ENCODE results near the gene SCN4A.
"Not testable (repeated sequence)": the region's sequence is repeated elsewhere in the genome, so short reads cannot be mapped to it uniquely, and the experiment has no call there.

Gene SCN4A

DNA sequence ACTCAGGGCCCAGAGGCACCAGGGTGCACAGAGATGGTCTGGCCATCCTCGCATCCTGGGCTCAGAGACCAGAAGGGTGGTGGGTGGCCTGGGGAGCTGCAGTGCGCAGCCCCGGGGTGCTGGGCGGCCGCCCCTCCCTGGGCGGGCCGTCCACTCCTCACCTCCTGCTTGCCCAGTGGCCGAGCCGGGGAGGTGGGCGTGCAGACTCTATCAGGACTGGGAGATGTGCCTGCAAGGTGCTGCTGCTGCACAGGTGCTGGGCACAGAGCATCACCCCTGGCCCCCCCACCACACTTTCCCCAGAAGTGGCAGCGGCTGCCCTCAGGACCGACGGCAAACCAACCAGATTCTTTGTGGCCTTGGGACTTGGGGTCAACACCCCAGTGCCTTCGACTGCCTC, at the start of gene SCN4A:
SCN4A (minus strand) TSS at position 123 of the 400 bp plus-strand sequence; CDS start at position 46, 77 bp downstream.
- DNase-seq (ENCODE audit: low spot score) = no peak

- DNase-seq (ENCODE audit: low spot score) = peak; percentile 27
These were observed 47.5 kb upstream of the SCN4A start, which contains the start of gene ICAM2 for GRCh38 chr17:64020056-64020766. Gene ICAM2 (minus strand): TSS chr17:64020633. CDS start chr17:64006691, 13,942 bp downstream.

DNA sequence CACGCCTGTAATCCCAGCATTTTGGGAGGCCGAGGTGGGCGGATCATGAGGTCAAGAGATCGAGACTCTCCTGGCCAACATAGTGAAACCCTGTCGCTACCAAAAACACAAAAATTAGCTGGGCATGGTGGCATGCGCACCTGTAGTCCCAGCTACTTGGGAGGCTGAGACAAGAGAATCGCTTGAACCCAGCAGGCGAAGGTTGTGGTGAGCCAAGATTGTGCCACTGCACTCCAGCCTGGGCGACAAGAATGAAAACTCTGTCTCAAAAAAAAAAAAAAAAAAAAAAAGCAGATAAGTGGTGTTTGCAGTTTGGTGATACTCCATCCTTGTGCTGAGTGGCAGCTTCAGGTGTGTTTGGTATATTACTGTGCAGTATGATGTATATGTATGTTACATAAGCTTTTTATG, 46.8 kb upstream of the SCN4A start:
- DNase-seq (ENCODE audit: low spot score) = not testable (repeated sequence)

- no peak for DNase-seq (ENCODE audit: low spot score)
These were observed 44.8 kb upstream of the SCN4A start for GRCh38 chr17:64017381-64017980.

DNA sequence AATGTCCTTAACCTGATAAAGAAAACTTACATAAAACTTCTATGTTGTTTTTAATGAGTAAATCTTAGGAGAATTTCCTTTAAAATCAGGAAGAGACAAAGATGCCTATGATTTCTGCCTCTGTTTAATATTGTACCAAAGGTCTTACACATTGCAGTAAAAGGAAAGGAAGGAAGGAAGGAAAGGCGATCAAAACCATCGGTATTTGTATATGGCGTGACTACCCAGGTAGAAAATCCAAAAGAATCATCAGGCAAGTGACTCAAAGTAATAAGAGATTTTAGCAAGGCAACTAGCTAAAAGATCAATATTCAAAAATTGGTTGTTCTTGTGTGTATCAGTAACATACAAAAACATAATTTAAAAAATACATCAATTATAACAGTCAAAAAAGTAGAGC, 44.3 kb upstream of the SCN4A start:
- DNase-seq (ENCODE audit: low spot score) = no peak

GRCh38 chr17:64016231-64016784, 43.6 kb upstream of the SCN4A start:
- DNase-seq (ENCODE audit: low spot score) = no peak

GRCh38 chr17:64015447-64015846, 42.7 kb upstream of the SCN4A start:
- no peak for DNase-seq (ENCODE audit: low spot score)

GRCh38 chr17:64009571-64010402, 37.1 kb upstream of the SCN4A start:
- DNase-seq (ENCODE audit: low spot score) = no peak

- DNase-seq (ENCODE audit: low spot score) = no peak
These were observed 36.1 kb upstream of the SCN4A start for GRCh38 chr17:64008830-64009229.

GRCh38 chr17:64008346-64008745, 35.6 kb upstream of the SCN4A start:
- no peak for DNase-seq (ENCODE audit: low spot score)

DNA sequence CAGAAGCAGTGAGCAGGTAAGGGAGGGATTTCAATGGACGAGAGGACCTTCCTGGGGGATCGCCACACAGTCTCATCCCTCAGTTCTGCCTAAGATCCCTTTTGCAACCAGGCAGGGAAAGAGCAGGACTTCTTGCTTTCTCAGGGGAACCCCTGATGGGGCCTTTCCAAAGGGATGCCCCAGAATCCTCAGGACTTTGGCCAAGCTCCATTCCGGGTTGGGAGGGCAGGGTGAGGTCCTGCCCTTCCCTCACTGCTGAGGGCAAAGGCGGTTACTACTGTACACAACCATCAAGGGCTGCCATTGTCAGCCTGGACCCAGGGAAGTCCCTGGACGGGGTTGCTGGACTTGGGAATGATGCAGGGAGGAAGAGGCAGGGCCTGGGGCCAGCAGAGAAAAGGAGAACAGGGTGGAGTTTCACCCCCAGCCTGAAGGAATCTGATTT, 35.1 kb upstream of the SCN4A start:
- DNase-seq (ENCODE audit: low spot score) = no peak

GRCh38 chr17:64007089-64007837, 34.5 kb upstream of the SCN4A start:
- not testable (repeated sequence) for DNase-seq (ENCODE audit: low spot score)

GRCh38 chr17:64006361-64007088, 33.8 kb upstream of the SCN4A start:
- DNase-seq (ENCODE audit: low spot score) = no peak

DNA sequence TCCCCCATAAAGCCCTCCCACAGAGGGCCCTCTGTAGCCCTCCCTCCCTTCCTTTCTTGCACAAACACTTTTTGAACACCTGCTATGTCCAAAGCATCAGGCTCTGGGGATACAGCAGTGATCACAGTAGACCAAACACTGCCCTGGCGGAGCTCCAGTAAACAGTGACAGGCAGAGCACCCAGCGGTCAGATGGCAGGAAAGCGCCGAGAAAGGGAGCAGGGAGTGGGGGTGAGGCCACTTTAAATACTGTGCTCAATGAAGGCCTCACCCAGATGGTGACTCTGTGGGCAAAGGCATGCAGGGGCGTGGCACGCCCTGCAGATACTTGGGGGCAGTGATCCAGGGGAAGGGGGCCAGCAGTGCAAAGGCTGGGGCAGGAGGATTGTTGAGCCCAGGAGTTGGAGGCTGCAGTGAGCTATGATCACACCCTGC, 33.0 kb upstream of the SCN4A start:
- DNase-seq (ENCODE audit: low spot score) = no peak

DNA sequence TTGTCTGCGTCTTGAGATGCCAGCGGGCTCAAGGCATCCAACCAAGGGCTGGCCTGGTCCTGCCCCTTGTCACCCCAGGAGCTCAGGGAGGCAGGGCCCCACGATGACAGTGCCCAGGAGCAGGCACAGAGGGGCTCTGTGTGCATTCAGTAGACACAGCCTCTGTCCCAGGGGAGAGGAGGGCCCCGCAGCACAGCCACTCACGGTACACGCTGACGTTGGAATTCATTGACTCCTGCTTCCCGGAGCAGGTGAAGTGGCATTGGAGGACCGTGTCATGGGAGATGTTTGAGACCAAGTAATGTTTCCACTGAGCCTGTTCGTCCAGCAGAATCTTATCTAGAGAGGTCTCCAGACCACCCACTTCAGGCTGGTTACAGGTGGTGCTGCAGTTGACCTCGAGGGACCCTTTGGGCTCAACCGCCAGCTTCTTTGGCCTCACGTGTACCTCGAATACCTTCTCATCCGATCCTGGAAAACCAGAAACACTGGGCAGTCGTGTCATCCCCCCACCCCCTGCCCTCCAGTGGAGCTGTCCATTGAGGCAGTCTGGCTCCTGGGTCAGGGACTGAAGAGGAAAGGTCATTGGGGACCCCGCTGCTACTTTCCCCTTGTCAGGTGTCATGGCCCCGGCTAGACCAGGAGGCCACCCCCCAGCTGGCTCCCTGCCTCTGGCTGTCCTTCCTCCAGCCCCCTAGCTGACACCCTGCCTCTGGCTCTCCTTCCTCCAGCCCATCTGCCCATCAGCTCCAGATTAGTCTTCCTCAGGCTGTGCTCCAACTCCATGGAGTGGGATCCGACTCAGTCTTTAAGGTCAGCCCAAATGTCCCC, 32.4 kb upstream of the SCN4A start:
- no peak for DNase-seq (ENCODE audit: low spot score)

DNA sequence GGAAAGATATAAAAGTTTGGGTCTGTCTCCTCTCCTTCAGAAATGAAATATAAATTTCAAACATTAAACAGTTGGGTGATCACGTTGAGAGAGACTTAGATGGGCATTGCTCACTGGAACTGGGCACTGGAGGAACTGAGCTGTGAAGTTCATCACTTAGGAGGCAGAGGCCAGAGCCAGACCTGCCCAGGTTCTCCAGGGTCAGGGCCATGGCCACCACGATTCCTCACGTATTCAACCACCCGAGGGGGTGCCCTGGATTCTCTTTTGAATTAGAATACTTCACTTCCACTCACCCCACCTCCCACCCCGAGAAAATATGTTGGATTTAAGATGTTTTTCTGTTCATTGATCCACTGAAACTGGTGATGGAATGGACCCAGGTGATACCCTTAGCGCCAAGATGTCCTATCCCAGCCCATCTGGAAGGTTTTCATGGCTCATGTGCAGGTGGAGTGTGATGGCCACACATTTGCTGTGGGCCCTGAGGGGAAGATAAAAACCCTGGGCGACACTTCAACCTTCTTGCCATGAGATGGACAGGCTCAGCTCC, 31.6 kb upstream of the SCN4A start:
- no peak for DNase-seq (ENCODE audit: low spot score)

DNA sequence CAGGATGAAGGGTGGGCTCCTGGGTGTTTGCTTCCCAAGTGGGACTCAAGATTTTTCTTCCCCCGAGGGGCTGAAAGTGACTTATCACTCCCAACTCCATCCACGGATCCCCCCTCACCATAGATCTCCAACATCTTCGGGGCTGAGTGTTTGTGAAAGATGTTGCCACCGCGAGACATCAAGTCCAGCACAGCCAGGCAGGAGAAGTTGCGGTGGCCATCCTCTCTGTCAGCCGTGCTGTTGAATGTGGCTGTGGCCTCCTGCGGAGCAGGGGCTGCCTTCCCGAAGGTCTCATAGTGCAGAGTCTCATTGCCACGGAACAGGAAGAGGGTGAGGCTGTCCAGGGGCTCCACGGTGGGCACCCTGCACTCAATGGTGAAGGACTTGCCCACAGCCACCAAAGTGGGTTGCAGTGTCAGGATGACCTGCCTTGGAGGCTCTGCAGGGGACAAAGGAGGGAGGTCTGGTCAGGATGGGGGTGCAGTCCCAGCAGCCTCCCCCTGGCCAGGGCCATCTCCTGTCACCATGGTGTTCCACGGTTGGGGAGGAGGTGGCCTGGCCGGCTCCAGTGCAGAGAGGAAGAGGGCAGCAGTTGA, 30.9 kb upstream of the SCN4A start:
- DNase-seq (ENCODE audit: low spot score) = no peak

- no peak for DNase-seq (ENCODE audit: low spot score)
These were observed 30.2 kb upstream of the SCN4A start for GRCh38 chr17:64002658-64003525.

Measured in globus pallidus (tissue), 1 donor.